Left lung (tissue), 10 donors: ENCODE data around the gene PIP4P1. TPM values are rescaled to one million over a fixed set of nuclear protein-coding genes. Genes with fewer than 3 reads are reported as not detected.
A peak's percentile ranks its signal among the peaks of the same experiment; 100 is the strongest.
"Not testable (repeated sequence)": the region's sequence is repeated elsewhere in the genome, so short reads cannot be mapped to it uniquely, and the experiment has no call there.

ENCODE experiments used
- ATAC-seq: fragments of 200-7000 bp; cut with Tn5 transposase; one replicate; pipeline ENCODE4 v1.9.1; 2020; ENCODE audit warnings: moderate library complexity
- DNase-seq, 4 donors: peaks; one replicate each; pipeline ENCODE4 v3.0.0-alpha.2; 2013 to 2020
- H3K27ac ChIP-seq, 2 donors: fragments of 200-600 bp; sonication (generic) in 1 of 2; one replicate each; pipeline versions ENCODE4 v1.5.0 to v1.8.0; 2020 to 2021
- H3K27me3 ChIP-seq, 2 donors: fragments of 200-600 bp; sonication (generic) in 1 of 2; one replicate each; pipeline versions ENCODE4 v1.5.0 to v1.8.0; 2020 to 2021
- H3K36me3 ChIP-seq, 2 donors: fragments of 200-600 bp; sonication (generic) in 1 of 2; one replicate each; pipeline versions ENCODE4 v1.5.0 to v1.8.0; 2020 to 2021
- H3K4me1 ChIP-seq, 2 donors: fragments of 200-600 bp; one replicate each; pipeline ENCODE4 v1.8.0; 2021
- H3K4me3 ChIP-seq, 2 donors: fragments of 200-600 bp; sonication (generic) in 1 of 2; one replicate each; pipeline versions ENCODE4 v1.5.0 to v1.8.0; 2020 to 2021; ENCODE audit warnings: mild to moderate bottlenecking in 1 of 2
- H3K9me3 ChIP-seq, 2 donors: fragments of 200-600 bp; sonication (generic) in 1 of 2; one replicate each; pipeline versions ENCODE4 v1.5.0 to v1.8.0; 2020 to 2021
- CTCF ChIP-seq, 2 donors: fragments of 200-600 bp; sonication (generic) in 1 of 2; IDR thresholded peaks; one replicate each; pipeline versions ENCODE4 v1.5.0 to v1.8.0; 2021; ENCODE audit warnings: antibody characterized with exemption in 2 of 2
- intact Hi-C, 2 donors: fragments of 100-400 bp; cut with DNase I; formaldehyde crosslinking; loops; one replicate each; pipeline versions ENCODE4 v1.11.2 to v1.14.2; 2022
- polyA plus RNA-seq, 6 donors: library from polyadenylated mRNA; unstranded; fragments of 120-200 nt; gene quantifications; one replicate each; pipeline ENCODE4 v1.2.1, GENCODE V29; 2013; ENCODE audit not compliant: insufficient read length in 6 of 6
- total RNA-seq, 2 donors: library from RNA; stranded (reverse); fragmentation: NEBNext Ultra II Directional; extraction: Animal tissue kit (Norgen Biotek cat#: 25700); gene quantifications; one replicate each; pipeline ENCODE4 v1.2.1, GENCODE V29; 2021
- donor health status: DM: no; HTN: yes; CAD: no.
- donor health status: DM: no; HTN: no; CAD: no.

Gene PIP4P1
- total and polyA plus RNA-seq, 8 donors, result 24.9 to 40.3 (median 29.3) TPM

- peak overlapping the region in 1 of 2 donors; percentile 93 for H3K4me3 ChIP-seq
- H3K4me1 ChIP-seq, result peaks cover 29 to 62% of the 10 kb centered on the region in 2 donors
- DNase-seq (no peak), ATAC-seq (no peak)
- TF ChIP-seq CTCF (IDR thresholded peaks at IDR 0.05), result no peak
- intact Hi-C loops, result no loop called here
- H3K9me3 ChIP-seq, result no peaks in the 10 kb centered on the region
- peak overlapping the region in 1 of 2 donors; percentile 39 for H3K27ac ChIP-seq
- H3K27me3 ChIP-seq, result no peaks in the 10 kb centered on the region
- peaks cover 0 to 41% of the 10 kb centered on the region in 2 donors for H3K36me3 ChIP-seq
Measured at GRCh38 chr14:20456971-20457370, 4.3 kb downstream of the PIP4P1 start.

- intact Hi-C loops, result no loop called here
- Histone ChIP-seq H3K9me3 (no peaks in the 10 kb centered on the region), H3K36me3 (peaks cover 0 to 55% of the 10 kb centered on the region in 2 donors), H3K27me3 (no peaks in the 10 kb centered on the region), H3K4me1 (peaks cover 28 to 62% of the 10 kb centered on the region in 2 donors), H3K27ac (peak overlapping the region; percentile 90 to 96), H3K4me3 (peak overlapping the region; percentile 56 to 93)
- DNase-seq (no peak), ATAC-seq (peak; percentile 69)
- TF ChIP-seq CTCF (IDR thresholded peaks at IDR 0.05), result no peak
Measured at GRCh38 chr14:20455355-20456300, 5.6 kb downstream of the PIP4P1 start.

GRCh38 chr14:20454516-20455354 lies 6.5 kb downstream of the PIP4P1 start, which contains the start of the genes APEX1 and OSGEP:
APEX1 (plus strand) TSS chr14:20455226; CDS start chr14:20455646, 420 bp downstream.
OSGEP (minus strand) TSS chr14:20454812; CDS start chr14:20454683, 129 bp downstream.
- H3K36me3 ChIP-seq, result peaks cover 0 to 64% of the 10 kb centered on the region in 2 donors
- peaks cover 19 to 53% of the 10 kb centered on the region in 2 donors for H3K4me1 ChIP-seq
- ATAC-seq (peak; percentile 93), DNase-seq (peak; percentile 97 to 100 (median 99))
- peak within 1 kb of the TSS; percentile 56 to 93 for H3K4me3 ChIP-seq
- intact Hi-C loops, result no loop called here
- no peak for TF ChIP-seq CTCF (IDR thresholded peaks at IDR 0.05)
- H3K27me3 ChIP-seq, result no peaks in the 10 kb centered on the region
- H3K27ac ChIP-seq, result peak within 1 kb of the TSS; percentile 90 to 96
- H3K9me3 ChIP-seq, result no peaks in the 10 kb centered on the region

- H3K4me3 ChIP-seq, ATAC-seq, H3K27ac ChIP-seq, DNase-seq, H3K27me3 ChIP-seq, H3K9me3 ChIP-seq, intact Hi-C loops: not testable (repeated sequence)
- peaks cover 18 to 35% of the 10 kb centered on the region in 2 donors for H3K4me1 ChIP-seq
- peaks cover 0 to 64% of the 10 kb centered on the region in 2 donors for H3K36me3 ChIP-seq
Measured at GRCh38 chr14:20452831-20453230, 8.4 kb downstream of the PIP4P1 start.

GRCh38 chr14:20446889-20447288 lies 14.3 kb downstream of the PIP4P1 start:
- Histone ChIP-seq H3K36me3 (peaks cover 0 to 72% of the 10 kb centered on the region in 2 donors), H3K4me3 (no peak overlapping the region), H3K4me1 (peaks cover 0 to under 1% of the 10 kb centered on the region in 2 donors), H3K27ac (no peak overlapping the region), H3K9me3 (no peaks in the 10 kb centered on the region), H3K27me3 (no peaks in the 10 kb centered on the region)
- intact Hi-C loops, result no loop called here
- DNase-seq (no peak), ATAC-seq (no peak)
- TF ChIP-seq CTCF (IDR thresholded peaks at IDR 0.05), result no peak

- DNase-seq, intact Hi-C loops, H3K9me3 ChIP-seq, H3K4me3 ChIP-seq, H3K27me3 ChIP-seq, H3K27ac ChIP-seq: not testable (repeated sequence)
- ATAC-seq, result peak; percentile 38
- Histone ChIP-seq H3K36me3 (peaks cover 0 to 40% of the 10 kb centered on the region in 2 donors), H3K4me1 (peaks cover 0 to 15% of the 10 kb centered on the region in 2 donors)
Measured at GRCh38 chr14:20443650-20444049, 17.6 kb downstream of the PIP4P1 start.
